Ecto neural progenitor cell (in vitro differentiated cells): Measurements from ENCODE around the gene ARHGEF33.

Source experiments
- DNase-seq: peaks from one replicate; pipeline ENCODE4 v3.0.0-alpha.2; 2018; ENCODE audit warnings: low spot score

ARHGEF33 gene

GRCh38 chr2:39018638-39019037, 129.0 kb downstream of the ARHGEF33 start:
- DNase-seq = no peak

GRCh38 chr2:39020383-39020782, 130.7 kb downstream of the ARHGEF33 start:
- no peak for DNase-seq

- DNase-seq = no peak
Observed at GRCh38 chr2:39022642-39023235, 133.1 kb downstream of the ARHGEF33 start.

- no peak for DNase-seq
Observed at GRCh38 chr2:39023649-39024048, 134.0 kb downstream of the ARHGEF33 start.

GRCh38 chr2:39024833-39025232, 135.2 kb downstream of the ARHGEF33 start:
- DNase-seq = no peak
